ENCODE measurements around the gene DHX29.

DNA sequence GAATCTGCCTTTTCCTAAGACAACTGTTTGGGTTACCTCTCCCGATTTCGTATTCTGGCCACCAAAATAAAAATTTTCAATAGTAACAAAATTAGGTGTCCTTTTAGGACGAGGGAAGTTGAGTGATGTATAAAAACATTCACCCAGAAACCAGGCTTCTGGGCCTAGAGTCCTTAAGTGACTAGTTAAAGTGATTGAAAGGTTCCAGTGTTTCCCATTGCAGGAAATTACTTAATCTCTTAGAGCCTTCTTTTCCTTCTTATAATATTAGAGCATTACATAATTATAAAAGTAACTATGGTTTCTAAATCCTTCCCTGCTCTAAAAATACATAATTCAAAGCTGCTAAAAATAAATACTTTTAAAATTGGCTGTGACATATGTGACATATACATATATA lies 87.7 kb downstream of the DHX29 start:
- no peak for TF ChIP-seq GATA1 (IDR thresholded peaks at IDR 0.05; ENCODE audit: low read depth, low read length)
- TF ChIP-seq POLR2A (IDR thresholded peaks at IDR 0.05; ENCODE audit: low read length) = no peak

All from erythroblast (primary cell).